Stimulated activated CD4-positive, alpha-beta T cell treated with anti-CD3 and anti-CD28 coated beads, Interleukin-12 subunit alpha, Interleukin-12 subunit beta, amount 100 ng/mL, for 48 hours (primary cell): Measurements from ENCODE around the gene MRPS18A.
"Not testable (repeated sequence)": the region's sequence is repeated elsewhere in the genome, so short reads cannot be mapped to it uniquely, and the experiment has no call there.

ENCODE experiments used
- DNase-seq, 3 donors: peaks; one replicate each; pipeline ENCODE4 v3.0.0-alpha.2; 2020; ENCODE audit warnings: low read depth in 2 of 3, low spot score in 1 of 3

Gene MRPS18A

DNA sequence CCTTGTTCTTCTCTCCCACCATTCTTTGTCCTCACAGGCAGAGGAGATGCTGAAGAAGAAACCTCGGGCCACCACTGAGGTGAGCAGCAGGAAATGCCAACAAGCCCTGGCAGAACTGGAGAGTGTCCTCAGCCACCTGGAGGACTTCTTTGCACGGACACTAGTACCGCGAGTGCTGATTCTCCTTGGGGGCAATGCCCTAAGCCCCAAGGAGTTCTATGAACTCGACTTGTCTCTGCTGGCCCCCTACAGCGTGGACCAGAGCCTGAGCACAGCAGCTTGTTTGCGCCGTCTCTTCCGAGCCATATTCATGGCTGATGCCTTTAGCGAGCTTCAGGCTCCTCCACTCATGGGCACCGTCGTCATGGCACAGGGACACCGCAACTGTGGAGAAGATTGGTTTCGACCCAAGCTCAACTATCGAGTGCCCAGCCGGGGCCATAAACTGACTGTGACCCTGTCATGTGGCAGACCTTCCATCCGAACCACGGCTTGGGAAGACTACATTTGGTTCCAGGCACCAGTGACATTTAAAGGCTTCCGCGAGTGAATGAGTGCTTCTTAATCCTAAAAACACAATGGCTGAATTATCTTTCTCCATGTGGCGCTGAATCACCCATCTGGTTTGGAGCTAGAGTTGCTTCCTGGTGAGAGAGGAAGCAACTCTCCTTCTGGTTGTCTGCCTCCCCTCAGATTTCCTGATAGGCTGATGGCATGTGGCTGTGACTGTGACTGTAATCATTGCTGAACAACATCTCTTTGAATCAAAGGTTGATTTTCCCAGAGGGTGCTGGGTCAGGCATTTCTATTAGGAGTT, 47.4 kb downstream of the MRPS18A start:
- no peak for DNase-seq

DNA sequence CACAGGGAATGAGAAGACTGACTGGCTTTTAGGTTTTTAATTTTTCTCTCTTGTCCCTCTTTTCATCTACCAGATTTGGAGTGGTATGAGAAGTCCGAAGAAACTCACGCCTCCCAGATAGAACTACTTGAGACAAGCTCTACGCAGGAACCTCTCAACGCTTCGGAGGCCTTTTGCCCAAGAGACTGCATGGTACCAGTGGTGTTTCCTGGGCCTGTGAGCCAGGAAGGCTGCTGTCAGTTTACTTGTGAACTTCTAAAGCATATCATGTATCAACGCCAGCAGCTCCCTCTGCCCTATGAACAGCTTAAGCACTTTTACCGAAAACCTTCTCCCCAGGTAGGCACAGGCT, 51.3 kb downstream of the MRPS18A start:
- DNase-seq: no peak

DNA sequence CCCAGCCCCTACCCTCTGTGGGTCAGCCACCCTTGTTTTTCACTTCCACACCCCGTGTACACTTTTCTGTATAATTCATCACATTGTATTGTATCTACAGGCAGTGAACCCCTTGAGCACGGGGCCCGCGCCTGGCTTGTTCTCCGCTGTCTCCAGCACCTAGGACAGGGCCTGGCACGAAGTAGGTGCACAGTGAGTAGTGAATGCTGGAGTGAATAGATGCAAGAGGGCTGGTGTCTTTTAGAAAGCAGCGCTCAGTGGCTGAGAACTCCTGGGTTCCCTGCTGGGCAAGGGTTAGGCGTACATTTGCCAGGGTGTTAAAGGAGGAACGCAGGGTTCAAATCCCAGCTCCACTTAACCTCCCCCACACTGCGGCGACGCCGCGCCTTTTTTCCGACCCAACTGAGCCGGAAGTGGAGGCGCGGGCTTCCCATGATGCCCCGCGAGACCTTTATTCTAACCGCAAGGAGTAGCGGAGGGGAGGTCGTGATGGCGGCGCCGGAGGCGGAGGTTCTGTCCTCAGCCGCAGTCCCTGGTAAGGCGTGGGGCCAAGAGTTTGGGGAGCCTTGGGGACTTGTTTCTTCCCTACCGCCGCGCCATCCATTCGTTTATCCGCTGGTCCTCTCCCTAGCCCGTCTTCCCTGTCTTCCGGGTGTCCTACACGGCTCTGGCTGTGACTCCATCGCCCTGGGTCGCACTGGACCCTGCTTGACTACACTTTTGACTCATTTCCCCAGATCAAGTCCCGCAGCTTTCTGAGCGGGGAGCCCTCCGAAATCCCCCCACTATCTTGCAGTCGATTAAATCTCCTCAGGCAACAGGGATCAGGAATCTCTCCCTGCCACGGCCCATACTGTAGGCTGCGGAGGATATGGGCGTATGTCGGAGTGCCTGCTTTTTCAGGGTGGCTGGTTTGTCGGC, 51.9 kb downstream of the MRPS18A start, which contains the start of gene MAD2L1BP:
Gene MAD2L1BP, plus strand, starts transcription at position 454 of the 921 bp plus-strand sequence. Its CDS starts 36 bp downstream, at position 490.
- peak; percentile 75 to 85 (median 84) for DNase-seq

GRCh38 chr6:43634702-43635303, 52.8 kb downstream of the MRPS18A start:
- no peak for DNase-seq

DNA sequence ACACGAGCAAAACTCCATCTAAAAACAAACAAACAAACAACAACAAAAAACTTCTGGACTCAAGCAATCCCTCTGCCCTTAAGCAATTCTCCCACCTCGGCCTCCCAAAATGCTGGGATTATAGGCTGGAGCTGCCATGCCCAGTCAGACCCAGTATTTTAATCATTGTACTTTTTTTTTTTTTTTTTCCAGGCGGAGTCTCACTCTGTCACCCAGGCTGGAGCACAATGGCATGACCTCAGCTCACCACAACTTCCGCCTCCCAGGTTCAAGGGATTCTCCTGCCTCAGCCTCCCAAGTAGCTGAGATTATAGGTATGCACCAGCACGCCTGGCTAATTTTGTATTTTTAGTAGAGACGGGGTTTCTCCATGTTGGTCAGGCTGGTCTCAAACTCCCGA, 54.6 kb downstream of the MRPS18A start:
- DNase-seq: not testable (repeated sequence)

DNA sequence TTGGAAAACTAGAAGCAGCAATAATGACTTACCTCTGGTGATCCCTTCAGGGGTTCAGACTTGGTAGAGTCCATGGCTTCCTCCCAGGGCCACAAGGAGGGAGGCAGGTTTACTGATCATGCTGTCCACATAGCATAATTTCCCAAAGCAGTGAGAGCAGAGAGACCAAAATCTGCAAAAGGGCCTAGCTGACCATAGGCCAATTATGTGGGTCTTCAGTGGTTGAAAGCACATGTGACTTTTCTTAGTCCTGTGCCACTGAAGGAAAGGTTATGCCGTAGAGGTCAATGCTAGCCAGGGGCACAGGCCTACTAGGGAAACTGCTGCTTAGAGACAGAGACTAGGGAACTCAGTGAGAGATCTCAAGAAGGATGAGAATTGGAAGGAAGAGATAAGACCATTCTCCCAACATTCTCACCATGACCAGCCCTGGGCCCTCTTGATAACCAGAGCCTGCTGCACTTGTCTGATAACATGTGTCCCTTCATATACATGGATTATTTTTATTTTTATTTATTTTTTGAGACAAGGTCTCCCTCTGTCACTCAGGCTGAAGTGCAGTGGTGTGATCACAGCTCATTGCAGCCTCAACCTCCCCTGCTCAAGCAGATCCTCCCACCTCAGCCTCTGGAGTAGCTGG, 56.5 kb downstream of the MRPS18A start:
- DNase-seq: no peak

GRCh38 chr6:43629505-43630300, 57.9 kb downstream of the MRPS18A start:
- peak; percentile 86 to 89 (median 89) for DNase-seq

DNA sequence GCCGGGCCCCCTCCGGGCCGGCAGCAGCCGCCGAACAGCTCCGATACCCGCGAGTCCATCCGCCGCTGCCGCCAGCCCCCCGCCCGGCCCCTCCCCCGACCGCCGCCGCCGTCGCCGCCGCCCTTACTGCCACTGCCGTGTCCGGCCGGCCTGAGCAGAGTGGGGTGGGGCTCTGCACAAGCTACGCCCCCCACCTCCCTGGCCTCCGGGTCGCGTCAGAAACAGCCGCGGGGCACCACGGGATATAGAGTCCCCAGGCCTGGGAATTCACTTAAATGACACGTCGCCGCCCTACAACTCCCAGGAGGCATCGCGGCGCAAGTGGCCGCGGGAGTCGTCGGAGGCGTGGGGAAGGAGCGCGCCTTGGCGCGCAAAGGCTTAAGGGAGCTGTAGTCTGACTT, 58.5 kb downstream of the MRPS18A start, which contains the start of gene GTPBP2:
Gene GTPBP2, minus strand, starts transcription at position 161 of the 401 bp plus-strand sequence. Its CDS starts 102 bp downstream, at position 59.
- DNase-seq: peak; percentile 88 to 97 (median 95)

GRCh38 chr6:43628393-43629103, 59.0 kb downstream of the MRPS18A start:
- peak in 2 of 3 donors; percentile 32 to 40 for DNase-seq

GRCh38 chr6:43627008-43627825, 60.4 kb downstream of the MRPS18A start:
- DNase-seq: no peak

DNA sequence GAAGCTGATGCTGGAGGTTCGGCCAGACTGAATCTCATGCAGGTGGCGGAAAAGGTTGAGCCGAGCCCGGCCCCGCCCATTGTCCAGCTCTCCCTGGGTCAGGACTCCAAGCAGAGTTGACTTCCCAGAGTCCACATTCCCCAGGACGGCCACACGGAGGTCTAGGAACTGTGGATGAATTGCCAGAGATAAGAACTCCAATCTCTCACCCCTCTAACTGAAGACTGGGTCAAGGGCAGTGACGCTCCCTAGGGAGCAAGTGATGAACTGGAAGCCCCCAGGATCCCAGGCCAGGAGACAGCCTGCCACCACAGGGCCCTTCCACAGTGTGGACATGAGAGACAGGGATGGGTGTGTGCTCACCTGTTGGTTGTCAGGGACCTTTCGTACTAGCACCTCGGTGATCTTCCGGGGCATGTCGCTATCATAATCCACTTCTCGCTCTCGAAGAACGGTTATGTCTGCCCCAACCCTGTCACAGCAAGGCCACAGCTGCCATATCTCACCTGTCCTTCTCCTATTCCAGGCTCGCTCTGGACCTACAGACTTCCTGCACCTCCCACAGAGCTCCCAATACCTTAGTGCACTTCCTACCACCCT, 62.1 kb downstream of the MRPS18A start:
- no peak for DNase-seq

DNA sequence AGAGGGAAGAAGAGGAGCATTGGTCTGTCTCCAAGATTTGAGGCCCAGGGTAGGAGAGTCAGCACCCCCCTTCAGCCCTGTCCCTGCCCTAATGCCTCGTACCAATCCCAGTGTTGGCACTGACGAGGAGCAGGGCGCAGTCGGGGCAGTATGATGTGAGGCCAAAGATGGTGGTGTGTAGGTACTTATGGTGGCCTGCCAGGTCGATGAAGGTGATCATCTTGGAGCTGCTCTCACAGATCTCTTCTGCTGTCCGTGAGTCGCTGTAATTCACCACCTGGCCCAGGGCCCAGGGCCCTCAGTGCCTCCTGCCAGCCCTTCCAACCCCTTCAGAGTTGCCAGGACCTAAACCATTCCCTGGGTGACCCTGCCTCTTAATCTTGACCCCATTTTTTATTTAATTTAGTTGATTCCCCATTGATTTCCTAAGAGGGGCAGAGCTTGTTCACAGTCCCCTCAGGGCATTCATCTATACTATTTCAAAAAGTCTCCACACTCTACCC, 62.8 kb downstream of the MRPS18A start:
- no peak for DNase-seq

DNA sequence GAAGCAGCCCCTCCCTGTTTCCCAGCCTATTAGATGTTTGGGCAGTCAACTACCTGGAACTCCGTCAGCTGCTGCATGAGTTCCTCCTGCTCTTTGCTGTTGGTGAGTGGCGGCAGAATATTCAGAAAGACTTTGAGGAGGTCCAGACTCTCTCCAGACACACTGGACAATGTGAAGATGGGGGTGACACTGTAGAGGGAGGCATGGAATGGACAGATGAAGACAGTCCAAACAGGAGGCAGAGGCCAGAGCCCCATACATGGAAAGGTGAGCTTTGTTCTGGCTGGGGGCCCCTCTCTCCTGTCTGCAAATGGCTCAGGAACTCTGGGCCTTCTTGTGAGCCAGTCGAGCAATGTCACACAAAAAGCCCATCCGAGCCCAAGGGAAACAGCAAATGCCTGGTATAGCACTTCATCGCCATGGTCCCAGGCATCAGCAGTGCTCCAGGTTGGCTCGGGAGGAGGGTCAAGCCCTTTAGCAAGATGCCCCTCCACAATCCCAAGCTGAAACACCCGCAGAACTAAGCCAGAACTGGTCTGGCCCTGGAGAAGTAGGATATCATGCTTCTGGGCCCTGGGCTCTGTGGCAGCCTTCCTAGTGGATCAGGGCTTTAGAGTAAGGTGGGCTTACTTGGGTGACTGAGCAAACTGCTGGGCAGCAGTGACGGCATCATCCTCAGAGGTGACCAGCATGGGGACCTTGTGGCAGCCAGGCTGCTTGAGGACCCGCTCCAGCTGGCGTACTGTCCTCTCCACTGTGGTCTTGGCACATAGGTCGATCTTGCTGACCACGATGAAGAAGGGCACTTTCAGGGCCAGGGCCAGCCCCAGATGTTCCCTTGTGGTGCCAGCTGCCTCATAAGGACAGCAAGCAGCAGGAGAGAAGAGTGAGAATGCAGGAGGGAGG, 63.5 kb downstream of the MRPS18A start:
- DNase-seq: no peak

GRCh38 chr6:43622541-43622940, 65.0 kb downstream of the MRPS18A start:
- DNase-seq: no peak

DNA sequence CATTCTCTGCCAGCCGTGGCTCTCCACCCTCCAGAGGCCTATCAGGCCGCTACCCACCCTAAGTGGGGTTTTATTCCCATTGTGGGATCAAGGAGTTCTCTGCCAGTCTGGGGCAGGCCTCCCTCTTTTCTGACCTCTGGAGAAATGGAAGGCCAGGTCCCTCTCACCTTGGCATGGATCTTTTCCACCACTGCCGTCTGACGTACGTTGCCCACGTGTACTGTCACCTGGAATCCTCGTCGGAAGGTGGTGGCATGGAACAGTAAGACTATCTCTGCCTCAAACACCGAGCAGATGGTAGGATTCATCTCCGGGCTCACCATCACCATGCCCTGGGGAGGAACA, 65.8 kb downstream of the MRPS18A start:
- DNase-seq: no peak
